Esophagus muscularis mucosa (tissue), 3 donors: ENCODE measurements around the gene MYD88.

ENCODE experiments used
- POLR2A ChIP-seq: fragments of 450-650 bp; IDR thresholded peaks from one replicate; pipeline ENCODE4 v1.6.1; 2017; ENCODE audit warnings: antibody characterized with exemption, moderate library complexity, mild to moderate bottlenecking, low read depth
- TF ChIP-seq, protein P1 (sequence below), 3 experiments: fragments of 200-600 bp in 2 of 3; fragments of 450-650 bp in 1 of 3; sonication (generic) in 2 of 3; IDR thresholded peaks; one replicate each; pipeline ENCODE4 v1.5.1; 2017 to 2019; ENCODE audit warnings: antibody characterized with exemption in 3 of 3, mild to moderate bottlenecking in 2 of 3, moderate library complexity in 1 of 3

DNA sequence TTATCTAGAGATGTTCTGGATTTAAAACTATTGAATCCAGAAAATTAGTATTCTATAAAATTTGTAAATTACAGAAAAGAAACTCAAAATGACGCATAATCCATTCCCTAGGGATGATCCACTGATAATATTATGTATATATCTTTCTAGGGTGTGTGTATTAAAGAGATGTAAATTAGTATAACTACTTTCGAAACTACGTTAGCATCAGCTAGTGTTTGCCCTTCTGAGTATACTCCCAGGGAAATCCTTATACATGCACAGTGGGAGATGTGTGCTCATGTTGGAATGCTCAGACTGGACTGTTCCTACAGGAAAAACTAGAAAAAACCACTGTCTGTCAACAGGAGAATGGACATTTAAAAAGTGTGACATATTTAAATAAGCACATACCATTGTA lies 38.0 kb upstream of the MYD88 start:
- TF ChIP-seq, protein P1, sequence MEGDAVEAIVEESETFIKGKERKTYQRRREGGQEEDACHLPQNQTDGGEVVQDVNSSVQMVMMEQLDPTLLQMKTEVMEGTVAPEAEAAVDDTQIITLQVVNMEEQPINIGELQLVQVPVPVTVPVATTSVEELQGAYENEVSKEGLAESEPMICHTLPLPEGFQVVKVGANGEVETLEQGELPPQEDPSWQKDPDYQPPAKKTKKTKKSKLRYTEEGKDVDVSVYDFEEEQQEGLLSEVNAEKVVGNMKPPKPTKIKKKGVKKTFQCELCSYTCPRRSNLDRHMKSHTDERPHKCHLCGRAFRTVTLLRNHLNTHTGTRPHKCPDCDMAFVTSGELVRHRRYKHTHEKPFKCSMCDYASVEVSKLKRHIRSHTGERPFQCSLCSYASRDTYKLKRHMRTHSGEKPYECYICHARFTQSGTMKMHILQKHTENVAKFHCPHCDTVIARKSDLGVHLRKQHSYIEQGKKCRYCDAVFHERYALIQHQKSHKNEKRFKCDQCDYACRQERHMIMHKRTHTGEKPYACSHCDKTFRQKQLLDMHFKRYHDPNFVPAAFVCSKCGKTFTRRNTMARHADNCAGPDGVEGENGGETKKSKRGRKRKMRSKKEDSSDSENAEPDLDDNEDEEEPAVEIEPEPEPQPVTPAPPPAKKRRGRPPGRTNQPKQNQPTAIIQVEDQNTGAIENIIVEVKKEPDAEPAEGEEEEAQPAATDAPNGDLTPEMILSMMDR (IDR thresholded peaks at IDR 0.05) = no peak
- TF ChIP-seq POLR2A = no peak
